ENCODE results near the gene DGKB.

Gene DGKB

GRCh38 chr7:14685167-14685566, 217.4 kb downstream of the DGKB start:
- Mint-ChIP-seq H3K4me1 (peaks cover 10% of the 10 kb centered on the region), H3K36me3 (ENCODE audit: low read depth) (no peaks in the 10 kb centered on the region), H3K9me3 (no peaks in the 10 kb centered on the region), H3K27ac (no peak overlapping the region), H3K27me3 (ENCODE audit: low read depth) (peaks cover 4% of the 10 kb centered on the region), H3K4me3 (no peak overlapping the region)
- no peak for TF ChIP-seq CTCF (IDR thresholded peaks at IDR 0.05; ENCODE audit: unreplicated experiment in 3 of 3)

GRCh38 chr7:14682910-14683465, 219.6 kb downstream of the DGKB start:
- Mint-ChIP-seq H3K27ac (no peak overlapping the region), H3K4me3 (no peak overlapping the region), H3K9me3 (no peaks in the 10 kb centered on the region), H3K36me3 (ENCODE audit: low read depth) (no peaks in the 10 kb centered on the region), H3K27me3 (ENCODE audit: low read depth) (peaks cover 4% of the 10 kb centered on the region), H3K4me1 (peaks cover 4% of the 10 kb centered on the region)
- no peak for TF ChIP-seq CTCF (IDR thresholded peaks at IDR 0.05; ENCODE audit: unreplicated experiment in 3 of 3)

GRCh38 chr7:14676896-14677295, 225.7 kb downstream of the DGKB start:
- Mint-ChIP-seq H3K27ac (no peak overlapping the region), H3K9me3 (peaks cover 3% of the 10 kb centered on the region), H3K36me3 (ENCODE audit: low read depth) (peaks cover 3% of the 10 kb centered on the region), H3K27me3 (ENCODE audit: low read depth) (no peaks in the 10 kb centered on the region), H3K4me3 (no peak overlapping the region), H3K4me1 (no peaks in the 10 kb centered on the region)
- no peak for TF ChIP-seq CTCF (IDR thresholded peaks at IDR 0.05; ENCODE audit: unreplicated experiment in 3 of 3)

GRCh38 chr7:14673202-14673601, 229.3 kb downstream of the DGKB start:
- H3K9me3 Mint-ChIP-seq: peaks cover 3% of the 10 kb centered on the region
- no peak overlapping the region for H3K4me3 Mint-ChIP-seq
- peaks cover 3% of the 10 kb centered on the region for H3K36me3 Mint-ChIP-seq (ENCODE audit: low read depth)
- H3K27ac Mint-ChIP-seq: no peak overlapping the region
- no peaks in the 10 kb centered on the region for H3K4me1 Mint-ChIP-seq
- H3K27me3 Mint-ChIP-seq (ENCODE audit: low read depth): no peaks in the 10 kb centered on the region
- TF ChIP-seq CTCF (IDR thresholded peaks at IDR 0.05; ENCODE audit: unreplicated experiment in 3 of 3): no peak

GRCh38 chr7:14666913-14667312, 235.6 kb downstream of the DGKB start:
- Mint-ChIP-seq H3K27ac (peak overlapping the region in 1 of 3 experiments; percentile 10), H3K36me3 (ENCODE audit: low read depth) (no peaks in the 10 kb centered on the region), H3K9me3 (peaks cover 6% of the 10 kb centered on the region), H3K27me3 (ENCODE audit: low read depth) (no peaks in the 10 kb centered on the region), H3K4me3 (no peak overlapping the region), H3K4me1 (no peaks in the 10 kb centered on the region)
- TF ChIP-seq CTCF (IDR thresholded peaks at IDR 0.05; ENCODE audit: unreplicated experiment in 3 of 3): no peak

GRCh38 chr7:14666304-14666703, 236.2 kb downstream of the DGKB start:
- Mint-ChIP-seq H3K4me1 (no peaks in the 10 kb centered on the region), H3K27ac (no peak overlapping the region), H3K9me3 (peaks cover 6% of the 10 kb centered on the region), H3K4me3 (no peak overlapping the region), H3K36me3 (ENCODE audit: low read depth) (no peaks in the 10 kb centered on the region), H3K27me3 (ENCODE audit: low read depth) (no peaks in the 10 kb centered on the region)
- TF ChIP-seq CTCF (IDR thresholded peaks at IDR 0.05; ENCODE audit: unreplicated experiment in 3 of 3): no peak

All from nephron (organoid).